ENCODE measurements around the gene NELFA. TPM values are rescaled to one million over a fixed set of nuclear protein-coding genes. Genes with fewer than 3 reads are reported as not detected.

NELFA gene
- total RNA-seq, 1 experiment from 2014 or later, result 61.2 TPM

GRCh38 chr4:1975880-1976279, 32.9 kb downstream of the NELFA start:
- no peak overlapping the region for H3K4me3 ChIP-seq (ENCODE audit: insufficient read depth, low read depth, low read length)
- H3K36me3 ChIP-seq (replicated peaks; ENCODE audit: control insufficient read depth, insufficient read depth, low read length), result peaks cover 31% of the 10 kb centered on the region
- DNase-seq, result no peak
- no peaks in the 10 kb centered on the region for H3K27me3 ChIP-seq (ENCODE audit: control insufficient read depth, insufficient read depth, low read length)

DNA sequence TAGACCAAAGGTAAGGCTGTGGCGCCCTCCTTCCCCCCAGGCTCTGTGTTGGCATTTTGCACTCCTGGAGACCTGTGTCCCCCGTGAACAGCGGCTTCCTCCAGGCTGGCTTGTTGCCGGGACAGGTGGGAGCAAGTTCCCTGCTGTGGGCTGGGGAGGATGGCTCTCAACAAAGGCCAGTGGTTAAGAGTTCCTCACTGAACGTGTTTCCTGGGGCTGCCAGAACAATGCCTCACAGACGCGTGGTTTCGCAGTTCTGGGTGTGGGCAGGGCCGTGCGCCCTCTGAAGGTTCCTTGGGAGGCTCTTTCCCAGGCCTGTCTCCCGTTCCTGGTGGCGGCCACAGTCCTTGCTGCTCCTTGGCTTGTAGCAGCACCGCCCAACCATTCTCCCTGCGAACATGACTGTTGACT, 33.4 kb downstream of the NELFA start:
- H3K36me3 ChIP-seq (replicated peaks; ENCODE audit: control insufficient read depth, insufficient read depth, low read length), result peaks cover 31% of the 10 kb centered on the region
- DNase-seq, result peak; percentile 30
- no peak overlapping the region for H3K4me3 ChIP-seq (ENCODE audit: insufficient read depth, low read depth, low read length)
- no peaks in the 10 kb centered on the region for H3K27me3 ChIP-seq (ENCODE audit: control insufficient read depth, insufficient read depth, low read length)

DNA sequence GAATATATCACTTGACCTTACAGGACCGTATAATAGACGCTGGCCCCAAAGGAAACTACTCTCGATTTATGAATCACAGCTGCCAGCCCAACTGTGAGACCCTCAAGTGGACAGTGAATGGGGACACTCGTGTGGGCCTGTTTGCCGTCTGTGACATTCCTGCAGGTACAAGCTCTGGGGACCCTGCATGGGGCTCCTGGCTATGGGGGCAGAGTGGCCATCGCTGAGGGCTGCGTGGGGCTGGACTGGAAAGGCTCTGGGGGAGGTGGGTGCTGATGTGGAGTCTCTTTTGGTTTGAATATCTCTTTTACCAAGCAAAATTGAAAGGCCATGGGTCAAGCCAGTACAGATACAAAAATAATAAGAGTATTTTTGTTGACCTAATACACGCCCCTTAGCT, 33.9 kb downstream of the NELFA start:
- no peak overlapping the region for H3K4me3 ChIP-seq (ENCODE audit: insufficient read depth, low read depth, low read length)
- no peaks in the 10 kb centered on the region for H3K27me3 ChIP-seq (ENCODE audit: control insufficient read depth, insufficient read depth, low read length)

GRCh38 chr4:1973661-1974060, 35.1 kb downstream of the NELFA start:
- Histone ChIP-seq H3K36me3 (replicated peaks; ENCODE audit: control insufficient read depth, insufficient read depth, low read length) (peaks cover 28% of the 10 kb centered on the region), H3K4me3 (ENCODE audit: insufficient read depth, low read depth, low read length) (no peak overlapping the region), H3K27me3 (ENCODE audit: control insufficient read depth, insufficient read depth, low read length) (no peaks in the 10 kb centered on the region)
- DNase-seq, result peak; percentile 33

More for the DNA sequence above, 33.9 kb downstream of the NELFA start:
- peaks cover 29% of the 10 kb centered on the region for H3K36me3 ChIP-seq (replicated peaks; ENCODE audit: control insufficient read depth, insufficient read depth, low read length)
- no peak for DNase-seq

DNA sequence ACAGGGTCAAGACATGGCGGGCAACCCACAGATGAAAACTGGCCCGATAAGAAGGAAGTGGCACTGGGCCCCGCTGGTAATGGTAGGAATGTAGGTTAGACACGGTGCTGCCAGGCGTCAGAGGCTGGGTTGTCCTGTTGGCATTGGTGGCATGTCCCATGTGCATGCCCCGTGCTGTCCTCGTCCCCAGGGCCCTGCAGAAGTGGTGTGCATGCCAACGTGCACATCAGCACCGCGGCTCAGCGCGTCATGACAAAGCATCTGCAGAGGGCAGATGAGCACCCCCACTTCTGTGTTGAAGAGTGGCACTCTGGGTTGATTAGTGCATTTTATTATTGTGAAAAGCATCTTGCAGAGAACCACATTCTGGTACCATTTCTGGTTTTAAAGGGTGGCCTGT, 35.6 kb downstream of the NELFA start:
- H3K36me3 ChIP-seq (replicated peaks; ENCODE audit: control insufficient read depth, insufficient read depth, low read length), result peaks cover 27% of the 10 kb centered on the region
- no peaks in the 10 kb centered on the region for H3K27me3 ChIP-seq (ENCODE audit: control insufficient read depth, insufficient read depth, low read length)

GRCh38 chr4:1972414-1972813, 36.4 kb downstream of the NELFA start:
- Histone ChIP-seq H3K27me3 (ENCODE audit: control insufficient read depth, insufficient read depth, low read length) (no peaks in the 10 kb centered on the region), H3K4me3 (ENCODE audit: insufficient read depth, low read depth, low read length) (no peak overlapping the region), H3K36me3 (replicated peaks; ENCODE audit: control insufficient read depth, insufficient read depth, low read length) (peaks cover 25% of the 10 kb centered on the region)
- DNase-seq, result peak; percentile 46

More for the DNA sequence above, 35.6 kb downstream of the NELFA start:
- H3K4me3 ChIP-seq (ENCODE audit: insufficient read depth, low read depth, low read length), result no peak overlapping the region
- DNase-seq, result no peak

- DNase-seq, result no peak
- H3K36me3 ChIP-seq (replicated peaks; ENCODE audit: control insufficient read depth, insufficient read depth, low read length), result peaks cover 25% of the 10 kb centered on the region
- H3K4me3 ChIP-seq (ENCODE audit: insufficient read depth, low read depth, low read length), result no peak overlapping the region
- H3K27me3 ChIP-seq (ENCODE audit: control insufficient read depth, insufficient read depth, low read length), result no peaks in the 10 kb centered on the region
Measured at GRCh38 chr4:1971456-1972200, 37.1 kb downstream of the NELFA start.

DNA sequence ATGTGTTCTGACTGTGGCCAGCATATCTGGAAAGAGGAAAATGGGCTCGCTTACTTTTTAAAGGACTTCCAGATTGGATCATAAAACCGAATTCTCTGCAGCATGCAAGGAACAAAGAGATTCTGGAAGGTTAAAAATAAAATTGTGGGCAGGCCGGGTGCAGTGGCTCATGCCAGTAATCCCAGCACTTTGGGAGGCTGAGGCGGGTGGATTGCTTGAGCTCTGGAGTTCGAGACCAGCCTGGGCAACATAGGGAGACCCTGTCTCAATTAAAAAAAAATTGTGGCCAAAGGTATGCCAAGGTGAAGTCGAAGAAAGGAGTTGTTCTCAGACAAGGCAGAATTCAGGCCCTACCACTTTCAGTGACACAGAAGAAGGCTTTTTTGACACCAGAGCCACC, 37.8 kb downstream of the NELFA start:
- DNase-seq, result no peak
- H3K36me3 ChIP-seq (replicated peaks; ENCODE audit: control insufficient read depth, insufficient read depth, low read length), result peaks cover 20% of the 10 kb centered on the region

GRCh38 chr4:1969928-1970723, 38.6 kb downstream of the NELFA start:
- DNase-seq, result no peak
- H3K27me3 ChIP-seq (ENCODE audit: control insufficient read depth, insufficient read depth, low read length), result no peaks in the 10 kb centered on the region
- H3K36me3 ChIP-seq (replicated peaks; ENCODE audit: control insufficient read depth, insufficient read depth, low read length), result peaks cover 13% of the 10 kb centered on the region
- no peak overlapping the region for H3K4me3 ChIP-seq (ENCODE audit: insufficient read depth, low read depth, low read length)

More for the DNA sequence above, 37.8 kb downstream of the NELFA start:
- Histone ChIP-seq H3K4me3 (ENCODE audit: insufficient read depth, low read depth, low read length) (no peak overlapping the region), H3K27me3 (ENCODE audit: control insufficient read depth, insufficient read depth, low read length) (no peaks in the 10 kb centered on the region)

- no peak for DNase-seq
- no peaks in the 10 kb centered on the region for H3K27me3 ChIP-seq (ENCODE audit: control insufficient read depth, insufficient read depth, low read length)
- H3K36me3 ChIP-seq (replicated peaks; ENCODE audit: control insufficient read depth, insufficient read depth, low read length), result peaks cover 10% of the 10 kb centered on the region
- H3K4me3 ChIP-seq (ENCODE audit: insufficient read depth, low read depth, low read length), result no peak overlapping the region
Measured at GRCh38 chr4:1968686-1969295, 40.0 kb downstream of the NELFA start.

DNA sequence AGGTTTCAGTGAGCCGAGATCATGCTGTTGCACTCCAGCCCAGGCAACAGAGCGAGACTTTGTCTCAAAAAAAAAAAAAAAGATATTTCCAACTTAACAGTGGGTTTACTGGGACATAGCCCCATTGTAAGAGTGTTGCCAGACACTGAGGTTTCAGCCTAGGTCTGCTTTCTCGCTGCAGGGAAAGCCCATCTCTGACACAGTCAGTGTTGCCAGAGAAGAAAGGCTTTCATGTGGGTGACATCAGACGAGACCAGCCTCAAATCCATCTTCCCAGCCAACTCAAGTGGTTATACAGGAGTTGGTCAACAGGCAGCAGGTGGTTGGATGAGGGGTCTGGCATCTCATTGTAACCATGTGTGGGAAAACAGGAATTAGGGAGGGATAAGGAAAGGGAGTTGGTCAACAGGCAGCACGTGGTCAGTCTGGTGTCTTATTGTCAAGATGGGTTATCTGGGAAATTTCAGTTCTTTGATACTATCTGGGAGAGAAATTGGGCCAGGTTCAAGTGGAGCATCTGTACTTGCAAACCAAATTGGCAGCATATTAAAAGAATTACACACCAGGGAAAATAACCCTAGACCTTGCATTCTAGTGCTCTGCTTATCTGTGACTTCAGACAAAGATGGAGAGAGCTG, 41.1 kb downstream of the NELFA start:
- H3K27me3 ChIP-seq (ENCODE audit: control insufficient read depth, insufficient read depth, low read length), result no peaks in the 10 kb centered on the region
- H3K36me3 ChIP-seq (replicated peaks; ENCODE audit: control insufficient read depth, insufficient read depth, low read length), result peaks cover 10% of the 10 kb centered on the region
- DNase-seq, result no peak
- H3K4me3 ChIP-seq (ENCODE audit: insufficient read depth, low read depth, low read length), result no peak overlapping the region

DNA sequence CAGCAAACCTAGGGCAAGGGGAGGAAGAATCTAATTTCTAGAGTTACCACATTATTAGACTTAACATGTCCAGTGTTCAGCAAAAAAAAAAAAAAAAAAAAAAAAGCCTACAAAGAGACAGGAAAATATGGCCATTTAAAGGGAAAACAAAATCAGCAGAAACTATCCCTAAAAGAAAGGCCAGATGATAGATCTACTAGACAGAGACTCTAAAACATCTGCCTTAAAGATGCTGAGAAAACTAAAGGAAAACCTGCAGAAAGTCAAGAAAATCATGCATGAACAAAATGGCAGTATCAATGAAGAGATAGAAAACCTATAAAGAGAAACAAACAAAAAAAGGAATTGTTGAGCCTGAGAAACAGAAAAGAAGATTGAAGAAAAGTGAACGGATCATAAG, 43.8 kb downstream of the NELFA start:
- Histone ChIP-seq H3K36me3 (replicated peaks; ENCODE audit: control insufficient read depth, insufficient read depth, low read length) (peaks cover 19% of the 10 kb centered on the region), H3K27me3 (ENCODE audit: control insufficient read depth, insufficient read depth, low read length) (no peaks in the 10 kb centered on the region), H3K4me3 (ENCODE audit: insufficient read depth, low read depth, low read length) (no peak overlapping the region)
- DNase-seq, result no peak

- peaks cover 22% of the 10 kb centered on the region for H3K36me3 ChIP-seq (replicated peaks; ENCODE audit: control insufficient read depth, insufficient read depth, low read length)
- DNase-seq, result no peak
- H3K27me3 ChIP-seq (ENCODE audit: control insufficient read depth, insufficient read depth, low read length), result no peaks in the 10 kb centered on the region
- H3K4me3 ChIP-seq (ENCODE audit: insufficient read depth, low read depth, low read length), result no peak overlapping the region
Measured at GRCh38 chr4:1964443-1964842, 44.3 kb downstream of the NELFA start.

- Histone ChIP-seq H3K27me3 (ENCODE audit: control insufficient read depth, insufficient read depth, low read length) (no peaks in the 10 kb centered on the region), H3K36me3 (replicated peaks; ENCODE audit: control insufficient read depth, insufficient read depth, low read length) (peaks cover 30% of the 10 kb centered on the region), H3K4me3 (ENCODE audit: insufficient read depth, low read depth, low read length) (no peak overlapping the region)
- DNase-seq, result no peak
Measured at GRCh38 chr4:1962980-1963379, 45.8 kb downstream of the NELFA start.
